Measurements from ENCODE around the gene NAT16. TPM values are rescaled to one million over a fixed set of nuclear protein-coding genes. Genes with fewer than 3 reads are reported as not detected.

NAT16 gene
- not detected in 2 replicates for total RNA-seq (ENCODE audit: low replicate concordance)

GRCh38 chr7:101180130-101180755 is at the start of gene NAT16:
TSS of gene NAT16 (minus strand) at chr7:101180293. CDS start at chr7:101174807, 5,486 bp downstream.

GRCh38 chr7:101217388-101218235 is 37.5 kb upstream of the NAT16 start, which contains the start of the genes PLOD3 and ZNHIT1:
TSS of gene PLOD3 (minus strand) at chr7:101217581. CDS start at chr7:101217274, 307 bp downstream.
TSS of gene ZNHIT1 (plus strand) at chr7:101218165. CDS start at chr7:101218196, 31 bp downstream.

GRCh38 chr7:101200862-101201599 is 20.9 kb upstream of the NAT16 start, which contains the start of gene MOGAT3:
TSS of gene MOGAT3 (minus strand) at chr7:101201036. CDS start at chr7:101200854, 182 bp downstream.

GRCh38 chr7:101165075-101165957 is 14.8 kb downstream of the NAT16 start, which contains the start of gene VGF:
TSS of gene VGF (minus strand) at chr7:101165569. CDS start at chr7:101164843, 726 bp downstream.

GRCh38 chr7:101153969-101154692 is 26.0 kb downstream of the NAT16 start, which contains the start of gene AP1S1:
TSS of gene AP1S1 (plus strand) at chr7:101154476. CDS start at chr7:101154515, 39 bp downstream.

GRCh38 chr7:101126651-101127459 is 53.2 kb downstream of the NAT16 start, which contains the start of gene SERPINE1:
TSS of gene SERPINE1 (plus strand) at chr7:101127104. CDS start at chr7:101128394, 1,290 bp downstream.

Other genes with a start within 250 kb of the NAT16 start
- not detected in 2 replicates for gene MUC3A, start 230.8 kb downstream of the NAT16 start, total RNA-seq (ENCODE audit: low replicate concordance)
- not detected in 2 replicates for gene MUC12, start 210.7 kb downstream of the NAT16 start, total RNA-seq (ENCODE audit: low replicate concordance)
- gene MUC17, start 160.2 kb downstream of the NAT16 start, total RNA-seq (ENCODE audit: low replicate concordance): not detected in 2 replicates
- 17.8 and 64.6 TPM in 2 replicates for gene TRIM56, start 94.8 kb downstream of the NAT16 start, total RNA-seq (ENCODE audit: low replicate concordance)
- gene SERPINE1, start 53.2 kb downstream of the NAT16 start, total RNA-seq (ENCODE audit: low replicate concordance): 68.8 and 1,526 TPM in 2 replicates
- gene AP1S1, start 25.8 kb downstream of the NAT16 start, total RNA-seq (ENCODE audit: low replicate concordance): 161 and 180 TPM in 2 replicates
- gene VGF, start 14.7 kb downstream of the NAT16 start, total RNA-seq (ENCODE audit: low replicate concordance): not detected in 2 replicates
- not detected in 2 replicates for gene MOGAT3, start 20.7 kb upstream of the NAT16 start, total RNA-seq (ENCODE audit: low replicate concordance)
- gene PLOD3, start 37.3 kb upstream of the NAT16 start, total RNA-seq (ENCODE audit: low replicate concordance): 58.6 and 97.9 TPM in 2 replicates
- 31.2 and 115 TPM in 2 replicates for gene ZNHIT1, start 37.9 kb upstream of the NAT16 start, total RNA-seq (ENCODE audit: low replicate concordance)
- gene CLDN15, start 57.5 kb upstream of the NAT16 start, total RNA-seq (ENCODE audit: low replicate concordance): 1.6 and 3.0 TPM in 2 replicates
- 326 and 344 TPM in 2 replicates for gene FIS1, start 64.8 kb upstream of the NAT16 start, total RNA-seq (ENCODE audit: low replicate concordance)
- gene IFT22, start 141.5 kb upstream of the NAT16 start, total RNA-seq (ENCODE audit: low replicate concordance): 23.7 and 27.0 TPM in 2 replicates
- gene COL26A1, start 182.6 kb upstream of the NAT16 start, total RNA-seq (ENCODE audit: low replicate concordance): 0.08 TPM in 1 of 2 replicates, not detected in the other

All from smooth muscle cell of the coronary artery (primary cell).